GM23338 (cell line): ENCODE measurements around the gene BTK.

ENCODE experiments used
- EZH2 ChIP-seq: fragments of 200-600 bp; sonication (generic); IDR thresholded peaks from one replicate; pipeline ENCODE4 v1.8.0; 2017; ENCODE audit warnings: antibody characterized with exemption, mild to moderate bottlenecking, low read depth; ENCODE audit not compliant: unreplicated experiment
- NANOG ChIP-seq: IDR thresholded peaks from 2 replicates; pipeline ENCODE4 v1.6.1; 2016; ENCODE audit warnings: antibody characterized with exemption, borderline replicate concordance
- TF ChIP-seq, protein P1 (sequence below), 2 experiments: fragments of 200-600 bp in 1 of 2; sonication (generic) in 1 of 2; conservative IDR thresholded peaks; 2 replicates each; pipeline versions ENCODE4 v1.5.1 to v1.6.1; 2016 to 2017; ENCODE audit warnings: antibody characterized with exemption in 2 of 2, low read depth in 2 of 2, mild to moderate bottlenecking in 2 of 2, moderate library complexity in 1 of 2
- TF ChIP-seq, protein P2 (sequence below): IDR thresholded peaks from 2 replicates; pipeline ENCODE4 v1.6.1; 2016; ENCODE audit warnings: antibody characterized with exemption
- TF ChIP-seq, protein P3 (sequence below): IDR thresholded peaks from one replicate; pipeline ENCODE4 v1.6.1; 2018; ENCODE audit warnings: antibody characterized with exemption; ENCODE audit not compliant: unreplicated experiment

DNA sequence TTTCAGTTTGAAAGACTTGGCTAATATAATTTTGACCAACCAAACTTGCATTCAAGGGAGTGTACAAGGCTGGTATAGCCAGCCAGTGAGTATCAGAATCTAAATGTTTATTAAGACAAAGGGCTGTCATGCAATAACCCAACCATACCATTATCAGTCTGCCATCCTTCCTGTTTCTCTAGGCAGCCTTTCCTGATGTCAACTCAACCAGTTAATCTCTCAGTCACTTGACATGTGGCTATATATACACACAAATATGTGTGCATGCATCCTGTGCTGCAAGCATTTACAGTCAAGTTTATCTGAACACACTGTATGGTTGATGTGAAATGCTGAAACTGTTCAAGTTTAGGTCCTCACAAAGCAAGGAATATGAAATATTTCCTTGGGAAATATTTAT is 17.2 kb downstream of the BTK start:
- TF ChIP-seq, protein P1, sequence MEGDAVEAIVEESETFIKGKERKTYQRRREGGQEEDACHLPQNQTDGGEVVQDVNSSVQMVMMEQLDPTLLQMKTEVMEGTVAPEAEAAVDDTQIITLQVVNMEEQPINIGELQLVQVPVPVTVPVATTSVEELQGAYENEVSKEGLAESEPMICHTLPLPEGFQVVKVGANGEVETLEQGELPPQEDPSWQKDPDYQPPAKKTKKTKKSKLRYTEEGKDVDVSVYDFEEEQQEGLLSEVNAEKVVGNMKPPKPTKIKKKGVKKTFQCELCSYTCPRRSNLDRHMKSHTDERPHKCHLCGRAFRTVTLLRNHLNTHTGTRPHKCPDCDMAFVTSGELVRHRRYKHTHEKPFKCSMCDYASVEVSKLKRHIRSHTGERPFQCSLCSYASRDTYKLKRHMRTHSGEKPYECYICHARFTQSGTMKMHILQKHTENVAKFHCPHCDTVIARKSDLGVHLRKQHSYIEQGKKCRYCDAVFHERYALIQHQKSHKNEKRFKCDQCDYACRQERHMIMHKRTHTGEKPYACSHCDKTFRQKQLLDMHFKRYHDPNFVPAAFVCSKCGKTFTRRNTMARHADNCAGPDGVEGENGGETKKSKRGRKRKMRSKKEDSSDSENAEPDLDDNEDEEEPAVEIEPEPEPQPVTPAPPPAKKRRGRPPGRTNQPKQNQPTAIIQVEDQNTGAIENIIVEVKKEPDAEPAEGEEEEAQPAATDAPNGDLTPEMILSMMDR (conservative IDR thresholded peaks at IDR 0.05; ENCODE audit: low read depth in 2 of 2), result no peak
- TF ChIP-seq, protein P2, sequence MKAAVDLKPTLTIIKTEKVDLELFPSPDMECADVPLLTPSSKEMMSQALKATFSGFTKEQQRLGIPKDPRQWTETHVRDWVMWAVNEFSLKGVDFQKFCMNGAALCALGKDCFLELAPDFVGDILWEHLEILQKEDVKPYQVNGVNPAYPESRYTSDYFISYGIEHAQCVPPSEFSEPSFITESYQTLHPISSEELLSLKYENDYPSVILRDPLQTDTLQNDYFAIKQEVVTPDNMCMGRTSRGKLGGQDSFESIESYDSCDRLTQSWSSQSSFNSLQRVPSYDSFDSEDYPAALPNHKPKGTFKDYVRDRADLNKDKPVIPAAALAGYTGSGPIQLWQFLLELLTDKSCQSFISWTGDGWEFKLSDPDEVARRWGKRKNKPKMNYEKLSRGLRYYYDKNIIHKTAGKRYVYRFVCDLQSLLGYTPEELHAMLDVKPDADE, result no peak
- TF ChIP-seq EZH2 (no peak), NANOG (no peak)
- TF ChIP-seq, protein P3, sequence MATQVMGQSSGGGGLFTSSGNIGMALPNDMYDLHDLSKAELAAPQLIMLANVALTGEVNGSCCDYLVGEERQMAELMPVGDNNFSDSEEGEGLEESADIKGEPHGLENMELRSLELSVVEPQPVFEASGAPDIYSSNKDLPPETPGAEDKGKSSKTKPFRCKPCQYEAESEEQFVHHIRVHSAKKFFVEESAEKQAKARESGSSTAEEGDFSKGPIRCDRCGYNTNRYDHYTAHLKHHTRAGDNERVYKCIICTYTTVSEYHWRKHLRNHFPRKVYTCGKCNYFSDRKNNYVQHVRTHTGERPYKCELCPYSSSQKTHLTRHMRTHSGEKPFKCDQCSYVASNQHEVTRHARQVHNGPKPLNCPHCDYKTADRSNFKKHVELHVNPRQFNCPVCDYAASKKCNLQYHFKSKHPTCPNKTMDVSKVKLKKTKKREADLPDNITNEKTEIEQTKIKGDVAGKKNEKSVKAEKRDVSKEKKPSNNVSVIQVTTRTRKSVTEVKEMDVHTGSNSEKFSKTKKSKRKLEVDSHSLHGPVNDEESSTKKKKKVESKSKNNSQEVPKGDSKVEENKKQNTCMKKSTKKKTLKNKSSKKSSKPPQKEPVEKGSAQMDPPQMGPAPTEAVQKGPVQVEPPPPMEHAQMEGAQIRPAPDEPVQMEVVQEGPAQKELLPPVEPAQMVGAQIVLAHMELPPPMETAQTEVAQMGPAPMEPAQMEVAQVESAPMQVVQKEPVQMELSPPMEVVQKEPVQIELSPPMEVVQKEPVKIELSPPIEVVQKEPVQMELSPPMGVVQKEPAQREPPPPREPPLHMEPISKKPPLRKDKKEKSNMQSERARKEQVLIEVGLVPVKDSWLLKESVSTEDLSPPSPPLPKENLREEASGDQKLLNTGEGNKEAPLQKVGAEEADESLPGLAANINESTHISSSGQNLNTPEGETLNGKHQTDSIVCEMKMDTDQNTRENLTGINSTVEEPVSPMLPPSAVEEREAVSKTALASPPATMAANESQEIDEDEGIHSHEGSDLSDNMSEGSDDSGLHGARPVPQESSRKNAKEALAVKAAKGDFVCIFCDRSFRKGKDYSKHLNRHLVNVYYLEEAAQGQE, result no peak
